ENCODE measurements around the gene TRPM2. TPM values are rescaled to one million over a fixed set of nuclear protein-coding genes. Genes with fewer than 3 reads are reported as not detected.
"Not testable (repeated sequence)": the region's sequence is repeated elsewhere in the genome, so short reads cannot be mapped to it uniquely, and the experiment has no call there.

Gene TRPM2
- total RNA-seq, 1 donor from 2014 or later = not detected

DNA sequence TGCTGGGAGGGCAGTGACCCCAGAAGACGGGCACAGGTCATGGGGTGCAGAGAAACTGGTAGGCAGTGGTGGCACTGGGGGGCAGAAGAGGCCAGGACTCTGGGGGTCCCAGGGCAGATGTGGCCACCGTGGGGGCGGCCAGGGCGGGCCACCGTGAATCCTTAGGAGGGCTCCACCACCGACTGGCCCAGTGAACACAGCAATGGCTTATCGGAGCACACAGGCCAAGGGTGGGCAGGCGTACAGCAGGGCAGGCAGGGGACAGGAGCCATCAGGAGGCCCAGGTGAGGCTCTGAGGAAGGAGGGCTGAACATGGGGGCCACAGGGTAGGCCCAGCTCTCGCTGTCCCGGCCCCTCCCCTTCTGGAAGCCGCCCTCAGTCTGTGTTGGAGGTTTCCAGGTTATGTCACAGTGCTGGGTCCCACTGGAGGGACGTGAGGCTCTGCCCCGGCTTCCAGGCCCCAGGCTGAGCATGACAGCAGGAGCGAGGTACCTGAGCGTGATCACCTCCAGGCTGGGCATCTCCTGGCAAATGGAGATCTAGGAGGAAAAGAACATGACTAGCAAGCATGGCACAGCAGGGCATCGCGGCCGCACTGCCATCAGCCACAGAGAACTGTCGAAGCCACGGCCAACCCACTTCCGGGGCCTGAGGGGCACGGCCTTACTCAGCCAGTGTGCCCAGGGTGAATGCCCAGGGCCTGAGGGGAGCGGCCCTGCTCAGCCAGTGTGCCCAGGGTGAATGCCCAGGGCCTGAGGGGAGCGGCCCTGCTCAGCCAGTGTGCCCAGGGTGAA is 18.0 kb upstream of the TRPM2 start:
- TF ChIP-seq, protein P1, sequence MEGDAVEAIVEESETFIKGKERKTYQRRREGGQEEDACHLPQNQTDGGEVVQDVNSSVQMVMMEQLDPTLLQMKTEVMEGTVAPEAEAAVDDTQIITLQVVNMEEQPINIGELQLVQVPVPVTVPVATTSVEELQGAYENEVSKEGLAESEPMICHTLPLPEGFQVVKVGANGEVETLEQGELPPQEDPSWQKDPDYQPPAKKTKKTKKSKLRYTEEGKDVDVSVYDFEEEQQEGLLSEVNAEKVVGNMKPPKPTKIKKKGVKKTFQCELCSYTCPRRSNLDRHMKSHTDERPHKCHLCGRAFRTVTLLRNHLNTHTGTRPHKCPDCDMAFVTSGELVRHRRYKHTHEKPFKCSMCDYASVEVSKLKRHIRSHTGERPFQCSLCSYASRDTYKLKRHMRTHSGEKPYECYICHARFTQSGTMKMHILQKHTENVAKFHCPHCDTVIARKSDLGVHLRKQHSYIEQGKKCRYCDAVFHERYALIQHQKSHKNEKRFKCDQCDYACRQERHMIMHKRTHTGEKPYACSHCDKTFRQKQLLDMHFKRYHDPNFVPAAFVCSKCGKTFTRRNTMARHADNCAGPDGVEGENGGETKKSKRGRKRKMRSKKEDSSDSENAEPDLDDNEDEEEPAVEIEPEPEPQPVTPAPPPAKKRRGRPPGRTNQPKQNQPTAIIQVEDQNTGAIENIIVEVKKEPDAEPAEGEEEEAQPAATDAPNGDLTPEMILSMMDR (IDR thresholded peaks at IDR 0.05) = no peak
- Mint-ChIP-seq H3K9me3 (ENCODE audit: unreplicated experiment) (no peaks in the 10 kb centered on the region), H3K27ac (ENCODE audit: unreplicated experiment) (no peak overlapping the region), H3K27me3 (ENCODE audit: unreplicated experiment) (no peaks in the 10 kb centered on the region), H3K4me3 (ENCODE audit: unreplicated experiment) (no peak overlapping the region), H3K4me1 (ENCODE audit: unreplicated experiment) (peaks cover 18% of the 10 kb centered on the region), H3K36me3 (ENCODE audit: unreplicated experiment) (no peaks in the 10 kb centered on the region)
- no peak for DNase-seq (ENCODE audit: extremely low spot score, unreplicated experiment)

DNA sequence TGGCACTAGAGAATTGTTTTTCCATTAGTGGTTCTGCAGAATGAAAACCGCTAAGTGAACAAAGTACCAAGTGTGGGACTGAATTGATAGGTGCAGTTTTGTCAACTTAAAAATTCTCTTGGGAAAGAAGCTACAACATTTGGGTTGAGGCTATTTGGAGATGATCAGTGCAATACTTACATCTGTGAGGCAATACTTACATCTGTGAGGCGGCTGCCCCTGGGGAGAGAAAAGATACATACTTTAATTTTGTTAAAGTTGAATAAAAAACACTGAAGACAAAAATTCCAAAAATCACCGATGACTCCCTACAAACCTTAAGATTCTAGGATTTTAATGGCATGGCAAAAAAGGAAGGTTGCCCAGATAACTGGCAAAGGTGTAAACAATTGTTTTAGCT is 16.0 kb upstream of the TRPM2 start:
- TF ChIP-seq, protein P1 (IDR thresholded peaks at IDR 0.05) = no peak
- Mint-ChIP-seq H3K27ac (ENCODE audit: unreplicated experiment) (no peak overlapping the region), H3K4me3 (ENCODE audit: unreplicated experiment) (peak overlapping the region; percentile 35), H3K9me3 (ENCODE audit: unreplicated experiment) (no peaks in the 10 kb centered on the region), H3K4me1 (ENCODE audit: unreplicated experiment) (peaks cover 19% of the 10 kb centered on the region), H3K36me3 (ENCODE audit: unreplicated experiment) (no peaks in the 10 kb centered on the region), H3K27me3 (ENCODE audit: unreplicated experiment) (no peaks in the 10 kb centered on the region)
- DNase-seq (ENCODE audit: extremely low spot score, unreplicated experiment) = no peak

DNA sequence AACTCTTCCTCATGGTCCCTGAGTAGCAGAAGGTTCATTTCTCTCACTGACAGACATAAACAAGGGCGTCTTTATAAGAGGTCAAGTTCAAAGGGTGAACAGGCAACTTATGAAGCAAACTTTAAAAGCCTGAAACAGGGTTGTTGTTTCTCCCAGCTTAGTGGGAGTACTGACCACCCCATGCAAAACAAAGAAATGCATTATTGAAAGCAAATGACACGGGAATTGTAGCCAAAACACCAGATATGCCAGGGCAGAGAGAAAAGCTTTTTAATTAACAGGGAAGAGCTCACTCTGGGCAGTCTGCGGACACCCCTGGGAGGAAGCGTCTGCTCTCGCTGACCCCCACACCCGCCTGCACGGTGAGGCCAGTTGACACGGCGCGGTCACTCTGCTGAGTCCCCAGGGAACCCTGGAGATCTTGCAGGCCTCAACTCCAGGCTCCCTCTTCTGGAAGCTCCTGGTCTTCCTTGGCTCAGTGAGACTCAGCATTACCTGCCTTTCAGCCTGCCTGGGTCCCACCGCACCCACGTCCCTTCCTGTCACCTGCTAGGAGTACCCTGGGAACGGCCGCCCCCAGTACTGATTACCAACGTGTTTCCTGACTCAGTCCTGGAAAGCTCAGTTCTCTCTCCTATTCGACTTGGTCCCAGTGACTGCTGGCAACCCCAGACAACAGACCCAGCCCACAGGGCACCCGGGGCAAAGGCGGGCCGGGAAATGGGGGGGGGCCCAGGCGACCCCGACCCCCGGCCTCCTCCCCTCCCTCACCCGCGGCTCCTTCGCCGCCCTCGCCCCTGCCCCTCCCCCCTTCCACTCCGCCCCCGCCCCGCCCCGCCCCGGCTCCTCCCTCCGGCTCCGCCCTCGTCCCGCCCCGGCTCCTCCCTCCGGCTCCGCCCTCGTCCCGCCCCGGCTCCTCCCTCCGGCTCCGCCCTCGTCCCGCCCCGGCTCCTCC is 15.2 kb upstream of the TRPM2 start:
- no peak for DNase-seq (ENCODE audit: extremely low spot score, unreplicated experiment)
- Mint-ChIP-seq H3K27me3 (ENCODE audit: unreplicated experiment) (no peaks in the 10 kb centered on the region), H3K27ac (ENCODE audit: unreplicated experiment) (peak overlapping the region; percentile 73), H3K36me3 (ENCODE audit: unreplicated experiment) (no peaks in the 10 kb centered on the region), H3K4me1 (ENCODE audit: unreplicated experiment) (peaks cover 19% of the 10 kb centered on the region), H3K9me3 (ENCODE audit: unreplicated experiment) (no peaks in the 10 kb centered on the region), H3K4me3 (ENCODE audit: unreplicated experiment) (peak overlapping the region; percentile 72)
- TF ChIP-seq, protein P1 (IDR thresholded peaks at IDR 0.05) = peak; percentile 58

DNA sequence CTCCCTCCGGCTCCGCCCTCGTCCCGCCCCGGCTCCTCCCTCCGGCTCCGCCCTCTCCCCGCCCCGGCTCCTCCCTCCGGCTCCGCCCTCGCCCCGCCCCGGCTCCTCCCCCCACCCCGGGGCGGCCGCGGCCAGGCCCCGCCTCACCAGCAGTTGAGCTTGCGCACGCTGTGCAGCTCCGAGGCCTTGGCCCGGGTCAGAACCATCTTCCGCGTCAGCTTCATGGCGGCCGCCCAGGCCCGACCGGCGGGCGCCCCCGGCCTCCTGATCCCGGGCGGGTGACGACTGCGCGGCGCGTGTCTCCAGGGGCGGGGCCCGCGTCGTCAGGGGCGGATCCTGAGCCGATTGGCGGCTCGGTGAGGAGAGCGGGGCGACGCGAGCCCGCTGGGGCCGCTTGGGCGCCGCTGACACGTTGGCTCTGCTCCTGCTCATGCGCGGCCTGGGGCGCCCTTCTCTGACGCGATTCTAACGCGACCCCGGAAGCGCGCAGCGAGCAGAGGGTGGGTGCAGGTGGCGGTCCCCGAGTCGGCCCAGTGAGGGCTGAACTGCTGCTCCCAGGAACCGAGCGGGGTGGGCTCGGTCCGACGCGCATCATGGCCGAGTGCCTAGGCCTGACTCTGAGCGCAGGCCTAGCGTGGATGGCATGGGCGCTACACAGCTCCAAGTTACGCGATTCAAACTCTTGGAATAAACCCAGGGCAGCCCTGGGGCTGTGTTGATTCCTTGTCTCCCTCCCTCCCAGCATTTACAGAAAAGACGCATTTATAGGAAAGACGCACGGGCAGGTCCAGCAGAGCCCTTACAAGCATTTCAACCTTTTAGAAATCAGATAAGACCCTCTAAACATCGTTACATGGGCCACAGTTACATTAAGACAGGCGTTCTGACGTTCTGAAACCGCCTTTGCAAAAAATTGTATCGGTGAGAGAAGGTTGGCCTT is 14.2 kb upstream of the TRPM2 start, which contains the start of gene CFAP410:
Gene CFAP410 (minus strand): TSS at position 420 of the 940 bp plus-strand sequence. CDS start 196 bp downstream, at position 224.
- Mint-ChIP-seq H3K4me3 (ENCODE audit: unreplicated experiment) (peak within 1 kb of the TSS; percentile 79), H3K27ac (ENCODE audit: unreplicated experiment) (peak within 1 kb of the TSS; percentile 89), H3K4me1 (ENCODE audit: unreplicated experiment) (peaks cover 19% of the 10 kb centered on the region), H3K27me3 (ENCODE audit: unreplicated experiment) (no peaks in the 10 kb centered on the region), H3K9me3 (ENCODE audit: unreplicated experiment) (no peaks in the 10 kb centered on the region), H3K36me3 (ENCODE audit: unreplicated experiment) (no peaks in the 10 kb centered on the region)
- TF ChIP-seq, protein P1 (IDR thresholded peaks at IDR 0.05) = no peak
- peak; percentile 99 for DNase-seq (ENCODE audit: extremely low spot score, unreplicated experiment)

DNA sequence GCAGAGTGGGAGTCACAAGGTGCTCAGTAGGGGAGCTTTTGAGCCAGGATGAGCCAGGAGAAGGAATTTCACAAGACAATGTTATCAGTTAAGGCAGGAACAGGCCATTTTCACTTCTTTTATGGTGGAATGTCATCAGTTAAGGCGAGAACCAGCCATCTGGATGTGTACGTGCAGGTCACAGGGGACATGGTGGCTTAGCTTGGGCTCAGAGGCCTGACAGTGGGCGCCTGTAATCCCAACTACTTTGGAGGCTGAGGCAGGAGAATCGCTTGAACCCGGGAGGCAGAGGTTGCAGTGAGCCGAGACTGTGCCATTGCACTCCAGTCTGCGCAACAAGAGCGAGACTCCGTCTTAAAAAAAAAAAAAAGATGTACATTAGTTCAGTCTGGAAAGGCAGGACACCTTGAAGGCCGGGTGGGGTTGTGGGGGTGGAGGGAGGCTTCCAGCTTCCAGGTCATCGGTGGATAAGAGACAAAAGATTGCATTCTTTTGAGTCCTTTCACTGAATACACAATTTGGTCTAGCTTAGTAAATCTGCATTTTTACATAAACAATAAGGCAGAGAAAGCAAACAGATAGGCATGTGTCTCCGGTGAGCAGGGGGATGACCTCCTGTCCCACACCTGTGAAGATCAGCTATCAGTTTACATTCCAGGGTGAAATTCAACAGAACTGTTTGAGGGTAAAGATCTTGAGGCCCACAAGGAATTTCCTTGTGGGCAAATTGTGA is 11.5 kb upstream of the TRPM2 start:
- H3K36me3 Mint-ChIP-seq (ENCODE audit: unreplicated experiment); H3K4me3 Mint-ChIP-seq (ENCODE audit: unreplicated experiment); H3K27me3 Mint-ChIP-seq (ENCODE audit: unreplicated experiment); H3K9me3 Mint-ChIP-seq (ENCODE audit: unreplicated experiment); DNase-seq (ENCODE audit: extremely low spot score, unreplicated experiment); H3K27ac Mint-ChIP-seq (ENCODE audit: unreplicated experiment): not testable (repeated sequence)
- H3K4me1 Mint-ChIP-seq (ENCODE audit: unreplicated experiment) = peaks cover 19% of the 10 kb centered on the region

DNA sequence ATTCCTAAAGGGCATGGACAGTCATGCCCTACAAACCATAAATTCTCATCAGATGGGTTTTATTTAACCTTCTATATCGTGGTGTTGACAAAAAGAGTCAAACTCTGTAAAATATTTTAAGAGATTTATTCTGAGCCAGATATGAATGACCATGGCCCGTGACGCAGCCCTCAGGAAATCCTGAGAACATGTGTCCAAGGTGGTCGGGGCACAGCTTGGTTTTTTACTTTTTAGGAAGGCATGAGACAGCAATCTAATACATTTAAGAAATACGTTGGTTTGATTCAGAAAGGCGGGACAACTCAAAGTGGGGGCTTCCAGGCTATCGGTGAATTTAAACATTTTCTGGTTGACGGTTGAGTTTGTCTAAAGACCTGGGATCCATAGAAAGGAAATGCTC is 10.4 kb upstream of the TRPM2 start:
- H3K36me3 Mint-ChIP-seq (ENCODE audit: unreplicated experiment); H3K27ac Mint-ChIP-seq (ENCODE audit: unreplicated experiment); H3K27me3 Mint-ChIP-seq (ENCODE audit: unreplicated experiment); H3K4me3 Mint-ChIP-seq (ENCODE audit: unreplicated experiment); DNase-seq (ENCODE audit: extremely low spot score, unreplicated experiment); H3K9me3 Mint-ChIP-seq (ENCODE audit: unreplicated experiment): not testable (repeated sequence)
- peaks cover 12% of the 10 kb centered on the region for H3K4me1 Mint-ChIP-seq (ENCODE audit: unreplicated experiment)

Measured in osteocyte (in vitro differentiated cells).